HL-60 (cell line): Measurements from ENCODE around the gene MYBPH.
A peak's percentile ranks its signal among the peaks of the same experiment; 100 is the strongest.

ENCODE experiments used
- DNase-seq, 2 experiments: peaks; one replicate each; pipeline ENCODE4 v3.0.0-alpha.2; 2010 to 2020; ENCODE audit warnings: low read depth in 1 of 2, low spot score in 1 of 2
- H3K27ac ChIP-seq: fragments of 250-450 bp; sonication (Bioruptor Pico); replicated peaks from 2 replicates; pipeline ENCODE4 v1.5.1; 2020; ENCODE audit warnings: mild to moderate bottlenecking, moderate library complexity
- H3K27me3 ChIP-seq: fragments of 250-450 bp; sonication (Bioruptor Pico); 2 replicates; pipeline ENCODE4 v1.5.1; 2021; ENCODE audit warnings: mild to moderate bottlenecking, moderate library complexity; ENCODE audit not compliant: insufficient read depth, poor library complexity, severe bottlenecking
- H3K4me3 ChIP-seq: replicated peaks from 2 replicates; pipeline ENCODE4 v1.5.1; 2011; ENCODE audit warnings: mild to moderate bottlenecking, control low read depth, low read length; ENCODE audit not compliant: insufficient read depth
- CTCF ChIP-seq: IDR thresholded peaks from one replicate; pipeline ENCODE4 v1.5.1; 2011; ENCODE audit warnings: low read length, control low read depth, inconsistent platforms; ENCODE audit not compliant: insufficient read depth
- GABPA ChIP-seq: IDR thresholded peaks from 2 replicates; pipeline ENCODE4 v1.6.1; 2012; ENCODE audit warnings: low read depth
- POLR2AphosphoS5 ChIP-seq: IDR thresholded peaks from 2 replicates; pipeline ENCODE4 v1.6.1; 2012; ENCODE audit warnings: low read depth
- REST ChIP-seq: IDR thresholded peaks from 2 replicates; pipeline ENCODE4 v1.6.1; 2012; ENCODE audit warnings: low read depth; ENCODE audit not compliant: insufficient replicate concordance
- SPI1 ChIP-seq: IDR thresholded peaks from 2 replicates; pipeline ENCODE4 v1.6.1; 2012; ENCODE audit warnings: low read depth, mild to moderate bottlenecking, borderline replicate concordance

MYBPH gene

GRCh38 chr1:203219171-203219570 is 43.5 kb upstream of the MYBPH start:
- no peak for TF ChIP-seq CTCF
- no peak for TF ChIP-seq GABPA
- no peak for TF ChIP-seq POLR2AphosphoS5
- no peak for TF ChIP-seq REST
- no peak for TF ChIP-seq SPI1
- DNase-seq: no peak

GRCh38 chr1:203217668-203218067 is 42.0 kb upstream of the MYBPH start:
- TF ChIP-seq SPI1: no peak
- TF ChIP-seq GABPA: no peak
- TF ChIP-seq CTCF: no peak
- no peak for TF ChIP-seq REST
- TF ChIP-seq POLR2AphosphoS5: no peak
- no peak for DNase-seq
- H3K4me3 ChIP-seq: no peak overlapping the region
- no peaks in the 10 kb centered on the region for H3K27me3 ChIP-seq
- 0 out of 2 replicates have a peak overlapping the region, but pooled peaks have one; percentile 12 for H3K27ac ChIP-seq

More at GRCh38 chr1:203219171-203219570, 43.5 kb upstream of the MYBPH start:
- Histone ChIP-seq H3K4me3 (no peak overlapping the region), H3K27ac (no peak overlapping the region), H3K27me3 (no peaks in the 10 kb centered on the region)

- DNase-seq: peak in 1 of 2 experiments; percentile 59
- no peaks in the 10 kb centered on the region for H3K27me3 ChIP-seq
- peak overlapping the region; percentile 12; the same call in 1 of the 2 replicates for H3K27ac ChIP-seq
- peak; percentile 6 for TF ChIP-seq CTCF
- TF ChIP-seq REST: no peak
- H3K4me3 ChIP-seq: no peak overlapping the region
Observed at GRCh38 chr1:203217139-203217655, 41.6 kb upstream of the MYBPH start.
